ENCODE results near the gene TAOK1.

The TAOK1 gene

GRCh38 chr17:29592850-29593551 is 202.8 kb downstream of the TAOK1 start, which contains the start of gene ANKRD13B:
ANKRD13B (plus strand) TSS chr17:29593132; CDS start chr17:29593622, 490 bp downstream.
- in situ Hi-C loops (cut with MboI; ENCODE audit: low sequenced_read_pairs), result no loop called here

GRCh38 chr17:29593591-29594518 is 203.7 kb downstream of the TAOK1 start:
- in situ Hi-C loops (cut with MboI; ENCODE audit: low sequenced_read_pairs), result no loop called here

- in situ Hi-C loops (cut with MboI; ENCODE audit: low sequenced_read_pairs), result no loop called here
Measured at GRCh38 chr17:29594519-29595090, 204.4 kb downstream of the TAOK1 start.

- in situ Hi-C loops (cut with MboI; ENCODE audit: low sequenced_read_pairs), result no loop called here
Measured at GRCh38 chr17:29595107-29595942, 205.2 kb downstream of the TAOK1 start.

GRCh38 chr17:29595943-29596774 is 206.0 kb downstream of the TAOK1 start:
- in situ Hi-C loops (cut with MboI; ENCODE audit: low sequenced_read_pairs), result no loop called here

- in situ Hi-C loops (cut with MboI; ENCODE audit: low sequenced_read_pairs), result no loop called here
Measured at GRCh38 chr17:29596811-29597210, 206.6 kb downstream of the TAOK1 start.

- in situ Hi-C loops (cut with MboI; ENCODE audit: low sequenced_read_pairs), result no loop called here
Measured at GRCh38 chr17:29597361-29598172, 207.4 kb downstream of the TAOK1 start.
